Progenitor cell of endocrine pancreas (in vitro differentiated cells): ENCODE data around the gene PTPRA. TPM values are rescaled to one million over a fixed set of nuclear protein-coding genes. Genes with fewer than 3 reads are reported as not detected.

Experiments used
- DNase-seq: peaks from one replicate; pipeline ENCODE4 v3.0.0; 2021; ENCODE audit warnings: low spot score; ENCODE audit not compliant: unreplicated experiment
- H3K27ac Mint-ChIP-seq: 2 replicates; pipeline ENCODE4 v1.8.0; 2021; ENCODE audit warnings: mild to moderate bottlenecking, moderate library complexity, mixed read lengths
- H3K27me3 Mint-ChIP-seq: 2 replicates; pipeline ENCODE4 v1.8.0; 2021; ENCODE audit warnings: mixed read lengths
- H3K36me3 Mint-ChIP-seq: 2 replicates; pipeline ENCODE4 v1.8.0; 2022; ENCODE audit warnings: mixed read lengths; ENCODE audit not compliant: insufficient read depth
- H3K4me1 Mint-ChIP-seq: 2 replicates; pipeline ENCODE4 v1.8.0; 2021; ENCODE audit warnings: low read depth, mixed read lengths
- H3K4me3 Mint-ChIP-seq: 2 replicates; pipeline ENCODE4 v1.8.0; 2021; ENCODE audit warnings: low read depth, mild to moderate bottlenecking, moderate library complexity, mixed read lengths
- H3K9me3 Mint-ChIP-seq: 2 replicates; pipeline ENCODE4 v1.8.0; 2021; ENCODE audit warnings: low read depth, mixed read lengths
- total RNA-seq: library from RNA; stranded (reverse); gene quantifications from 2 replicates; pipeline ENCODE4 v1.2.1, GENCODE V29; 2021
- TF ChIP-seq, protein P1 (sequence below): fragments of 200-600 bp; sonication (generic); IDR thresholded peaks from one replicate; pipeline ENCODE4 v1.5.0; 2021; ENCODE audit warnings: antibody characterized with exemption, mild to moderate bottlenecking; ENCODE audit not compliant: unreplicated experiment

Gene PTPRA
- total RNA-seq, 1 donor from 2014 or later: 73.2 TPM

DNA sequence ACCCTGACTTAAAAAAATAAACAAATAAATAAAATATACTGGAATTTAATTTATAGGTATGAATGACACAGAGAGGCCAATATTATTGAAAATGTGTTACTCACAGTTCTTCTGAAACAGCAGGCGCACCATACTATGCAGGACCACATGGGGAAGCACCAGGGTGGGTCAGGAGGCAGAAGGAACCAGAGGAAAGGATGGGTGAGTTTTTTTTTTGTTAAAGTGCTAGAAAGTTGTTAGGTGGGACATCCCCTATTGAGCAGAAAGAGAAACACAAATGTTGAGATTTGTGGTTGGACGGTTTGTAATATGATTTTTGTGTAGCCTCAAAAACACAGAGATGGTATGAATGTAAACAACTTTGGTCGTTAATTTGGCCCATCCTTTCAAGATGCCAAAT lies 26.0 kb downstream of the PTPRA start:
- no peaks in the 10 kb centered on the region for H3K27me3 Mint-ChIP-seq
- H3K4me1 Mint-ChIP-seq: no peaks in the 10 kb centered on the region
- no peak overlapping the region for H3K27ac Mint-ChIP-seq
- no peak for DNase-seq
- H3K9me3 Mint-ChIP-seq: peaks cover 12% of the 10 kb centered on the region
- H3K4me3 Mint-ChIP-seq: no peak overlapping the region
- peaks cover 19% of the 10 kb centered on the region for H3K36me3 Mint-ChIP-seq
- TF ChIP-seq, protein P1, sequence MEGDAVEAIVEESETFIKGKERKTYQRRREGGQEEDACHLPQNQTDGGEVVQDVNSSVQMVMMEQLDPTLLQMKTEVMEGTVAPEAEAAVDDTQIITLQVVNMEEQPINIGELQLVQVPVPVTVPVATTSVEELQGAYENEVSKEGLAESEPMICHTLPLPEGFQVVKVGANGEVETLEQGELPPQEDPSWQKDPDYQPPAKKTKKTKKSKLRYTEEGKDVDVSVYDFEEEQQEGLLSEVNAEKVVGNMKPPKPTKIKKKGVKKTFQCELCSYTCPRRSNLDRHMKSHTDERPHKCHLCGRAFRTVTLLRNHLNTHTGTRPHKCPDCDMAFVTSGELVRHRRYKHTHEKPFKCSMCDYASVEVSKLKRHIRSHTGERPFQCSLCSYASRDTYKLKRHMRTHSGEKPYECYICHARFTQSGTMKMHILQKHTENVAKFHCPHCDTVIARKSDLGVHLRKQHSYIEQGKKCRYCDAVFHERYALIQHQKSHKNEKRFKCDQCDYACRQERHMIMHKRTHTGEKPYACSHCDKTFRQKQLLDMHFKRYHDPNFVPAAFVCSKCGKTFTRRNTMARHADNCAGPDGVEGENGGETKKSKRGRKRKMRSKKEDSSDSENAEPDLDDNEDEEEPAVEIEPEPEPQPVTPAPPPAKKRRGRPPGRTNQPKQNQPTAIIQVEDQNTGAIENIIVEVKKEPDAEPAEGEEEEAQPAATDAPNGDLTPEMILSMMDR: no peak

DNA sequence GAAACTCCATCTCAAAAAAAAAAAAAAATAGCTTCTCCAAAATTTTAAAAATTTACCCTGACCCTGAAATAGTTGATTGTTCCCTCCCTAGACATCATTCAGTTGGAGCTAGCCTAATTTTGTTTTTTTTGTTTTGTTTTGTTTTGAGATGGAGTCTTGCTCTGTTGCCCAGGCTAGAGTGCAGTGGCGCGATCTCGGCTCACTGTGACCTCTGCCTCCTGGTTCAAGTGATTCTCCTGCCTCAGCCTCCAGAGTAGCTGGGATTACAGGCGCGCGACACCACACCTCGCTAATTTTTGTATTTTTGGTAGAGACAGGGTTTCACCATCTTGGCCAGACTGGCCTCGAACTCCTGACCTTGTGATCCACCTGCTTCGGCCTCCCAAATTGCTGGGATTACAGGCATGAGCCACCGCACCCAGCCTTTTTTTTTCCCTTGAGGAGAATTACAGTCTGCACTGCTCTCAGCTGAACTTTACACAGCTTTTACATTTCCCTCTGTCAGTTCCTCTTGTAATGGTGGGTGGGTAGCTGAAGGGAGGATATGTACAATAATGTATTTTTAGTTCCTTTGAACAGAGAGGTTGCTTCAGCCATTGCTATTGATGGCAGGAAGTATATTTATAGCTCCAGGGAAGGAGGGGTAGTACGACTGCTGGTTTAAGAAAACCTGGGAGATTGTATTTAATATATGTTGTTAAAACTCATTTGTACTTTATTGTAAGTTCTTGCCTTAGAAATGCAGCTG lies 27.7 kb downstream of the PTPRA start:
- TF ChIP-seq, protein P1: no peak
- no peaks in the 10 kb centered on the region for H3K27me3 Mint-ChIP-seq
- peaks cover 19% of the 10 kb centered on the region for H3K36me3 Mint-ChIP-seq
- H3K4me3 Mint-ChIP-seq: no peak overlapping the region
- DNase-seq: no peak
- H3K4me1 Mint-ChIP-seq: no peaks in the 10 kb centered on the region
- peaks cover 14% of the 10 kb centered on the region for H3K9me3 Mint-ChIP-seq
- peak overlapping the region; percentile 31 for H3K27ac Mint-ChIP-seq

DNA sequence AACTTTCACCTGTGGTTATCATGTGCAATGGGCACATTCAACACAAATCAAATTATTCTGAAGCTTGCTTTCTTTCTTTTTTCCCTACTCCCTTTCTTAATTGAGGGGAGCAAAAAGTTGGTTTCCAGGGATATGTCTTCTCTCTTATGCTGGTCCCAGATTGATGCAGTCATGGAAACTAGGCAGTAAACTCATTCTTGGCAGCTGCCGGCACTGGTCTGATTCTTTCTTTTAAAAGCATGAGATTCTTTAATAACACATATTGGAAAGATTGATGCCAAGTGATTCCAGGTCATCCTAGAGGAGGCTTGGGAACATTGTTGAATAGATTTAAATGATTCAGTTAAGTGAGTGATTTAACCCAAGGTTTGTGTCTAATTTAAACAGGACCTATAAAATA lies 29.0 kb downstream of the PTPRA start:
- Mint-ChIP-seq H3K36me3 (peaks cover 11% of the 10 kb centered on the region), H3K9me3 (peaks cover 7% of the 10 kb centered on the region), H3K4me1 (peaks cover 4% of the 10 kb centered on the region), H3K27ac (no peak overlapping the region), H3K27me3 (no peaks in the 10 kb centered on the region), H3K4me3 (no peak overlapping the region)
- DNase-seq: no peak
- TF ChIP-seq, protein P1: no peak

DNA sequence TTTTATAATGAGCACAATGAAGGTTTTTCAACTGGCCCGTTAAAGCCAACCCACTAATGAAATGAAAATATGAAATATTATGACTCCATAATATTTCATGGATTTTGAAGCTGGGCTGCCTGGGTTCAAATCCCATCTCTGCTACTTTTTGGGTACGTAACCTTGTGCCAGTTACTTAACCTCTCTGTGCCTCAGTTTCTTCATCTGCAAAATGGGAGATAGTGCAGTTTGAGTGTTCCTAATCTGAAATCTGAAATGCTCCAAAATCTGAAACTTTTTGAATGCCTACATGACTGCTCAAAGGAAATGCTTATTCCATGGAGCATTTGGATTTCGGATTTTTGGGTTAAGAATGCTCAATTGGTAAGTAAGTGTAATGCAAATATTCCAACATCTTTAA lies 29.5 kb downstream of the PTPRA start:
- Mint-ChIP-seq H3K27ac (no peak overlapping the region), H3K9me3 (peaks cover 7% of the 10 kb centered on the region), H3K36me3 (peaks cover 10% of the 10 kb centered on the region), H3K4me3 (no peak overlapping the region), H3K27me3 (no peaks in the 10 kb centered on the region), H3K4me1 (peaks cover 7% of the 10 kb centered on the region)
- TF ChIP-seq, protein P1: no peak
- no peak for DNase-seq

DNA sequence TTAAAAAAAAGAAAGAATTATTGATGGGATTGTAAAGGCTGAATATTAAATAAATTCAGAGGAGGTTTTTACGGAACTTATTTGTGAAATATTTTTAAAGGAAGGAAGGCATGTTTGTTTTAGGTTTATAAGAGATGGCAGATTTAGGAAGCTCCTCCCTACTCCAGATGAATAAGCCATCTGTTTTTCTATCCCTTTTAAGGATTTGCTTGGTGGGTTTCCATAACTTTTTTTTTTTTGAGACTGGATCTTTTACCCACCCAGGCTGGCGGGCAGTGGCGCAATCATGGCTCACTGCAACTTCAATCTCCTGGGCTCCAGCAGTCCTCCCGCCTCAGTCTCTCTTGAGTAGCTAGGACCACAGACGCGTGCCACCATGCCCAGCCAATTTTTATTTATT lies 30.4 kb downstream of the PTPRA start:
- Mint-ChIP-seq H3K27me3 (no peaks in the 10 kb centered on the region), H3K4me3 (no peak overlapping the region), H3K36me3 (peaks cover 10% of the 10 kb centered on the region), H3K27ac (no peak overlapping the region), H3K4me1 (peaks cover 9% of the 10 kb centered on the region), H3K9me3 (peaks cover 7% of the 10 kb centered on the region)
- no peak for DNase-seq
- TF ChIP-seq, protein P1: no peak
